Thyroid gland (tissue), 4 donors: ENCODE results near the gene CSNK1E.

Experiments used
- POLR2A ChIP-seq, 2 donors: fragments of 450-650 bp; IDR thresholded peaks; one replicate each; pipeline ENCODE4 v1.6.1; 2017; ENCODE audit warnings: antibody characterized with exemption in 2 of 2, mild to moderate bottlenecking in 2 of 2, moderate library complexity in 1 of 2
- TF ChIP-seq, protein P1 (sequence below), 6 experiments: fragments of 200-600 bp in 3 of 6; fragments of 450-650 bp in 3 of 6; sonication (generic) in 3 of 6; IDR thresholded peaks; one replicate each; pipeline ENCODE4 v1.5.1; 2016 to 2019; ENCODE audit warnings: antibody characterized with exemption in 6 of 6, mild to moderate bottlenecking in 2 of 6, inconsistent platforms in 1 of 6, moderate library complexity in 1 of 6

DNA sequence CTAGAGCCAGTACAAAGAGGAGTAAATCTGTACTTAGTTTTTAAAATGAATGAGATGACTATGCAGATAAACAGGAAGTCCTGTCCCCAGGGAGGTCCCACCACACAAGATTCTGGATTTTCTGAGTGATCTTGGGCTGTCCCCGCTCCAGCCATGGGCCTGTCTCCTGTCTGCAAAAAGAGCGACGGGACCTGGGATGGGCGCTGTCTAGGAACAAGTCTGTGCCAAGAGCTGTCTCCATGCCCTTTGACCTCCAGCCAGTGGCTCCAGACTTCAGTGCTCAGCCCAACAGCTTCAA is 6.0 kb downstream of the CSNK1E start:
- TF ChIP-seq, protein P1, sequence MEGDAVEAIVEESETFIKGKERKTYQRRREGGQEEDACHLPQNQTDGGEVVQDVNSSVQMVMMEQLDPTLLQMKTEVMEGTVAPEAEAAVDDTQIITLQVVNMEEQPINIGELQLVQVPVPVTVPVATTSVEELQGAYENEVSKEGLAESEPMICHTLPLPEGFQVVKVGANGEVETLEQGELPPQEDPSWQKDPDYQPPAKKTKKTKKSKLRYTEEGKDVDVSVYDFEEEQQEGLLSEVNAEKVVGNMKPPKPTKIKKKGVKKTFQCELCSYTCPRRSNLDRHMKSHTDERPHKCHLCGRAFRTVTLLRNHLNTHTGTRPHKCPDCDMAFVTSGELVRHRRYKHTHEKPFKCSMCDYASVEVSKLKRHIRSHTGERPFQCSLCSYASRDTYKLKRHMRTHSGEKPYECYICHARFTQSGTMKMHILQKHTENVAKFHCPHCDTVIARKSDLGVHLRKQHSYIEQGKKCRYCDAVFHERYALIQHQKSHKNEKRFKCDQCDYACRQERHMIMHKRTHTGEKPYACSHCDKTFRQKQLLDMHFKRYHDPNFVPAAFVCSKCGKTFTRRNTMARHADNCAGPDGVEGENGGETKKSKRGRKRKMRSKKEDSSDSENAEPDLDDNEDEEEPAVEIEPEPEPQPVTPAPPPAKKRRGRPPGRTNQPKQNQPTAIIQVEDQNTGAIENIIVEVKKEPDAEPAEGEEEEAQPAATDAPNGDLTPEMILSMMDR (IDR thresholded peaks at IDR 0.05) = no peak
- TF ChIP-seq POLR2A (IDR thresholded peaks at IDR 0.05) = no peak
